Keratinocyte (primary cell): Measurements from ENCODE around the gene TMEFF2. TPM values are rescaled to one million over a fixed set of nuclear protein-coding genes. Genes with fewer than 3 reads are reported as not detected.

Experiments
- DNase-seq: peaks from one replicate; pipeline ENCODE4 v3.0.0-alpha.2; 2011; ENCODE audit warnings: low read depth, missing footprints, low spot score
- FAIRE-seq: peaks from 2 replicates; lab custom pipeline; 2011; peaks lifted over from hg19 to GRCh38; lab: Jason Lieb, UNC
- H2AFZ ChIP-seq: 2 replicates; pipeline ENCODE4 v1.6.0; 2012; ENCODE audit warnings: low read length, control low read depth, inconsistent platforms; ENCODE audit not compliant: control insufficient read depth
- H3K27ac ChIP-seq: 2 replicates; pipeline ENCODE4 v1.5.1; 2011; ENCODE audit warnings: low read length; ENCODE audit not compliant: control insufficient read depth, insufficient read depth
- H3K27me3 ChIP-seq: 3 replicates; pipeline ENCODE4 v1.6.0; 2011; ENCODE audit warnings: low read length; ENCODE audit not compliant: control insufficient read depth, insufficient read depth; ENCODE audit errors: extremely low read depth
- H3K36me3 ChIP-seq, 2 experiments: 2 replicates in 1 of 2; 3 replicates in 1 of 2; pipeline ENCODE4 v1.5.1; 2011; ENCODE audit warnings: low read length in 2 of 2, mild to moderate bottlenecking in 1 of 2; ENCODE audit not compliant: control insufficient read depth in 2 of 2, insufficient read depth in 2 of 2; ENCODE audit errors: extremely low read depth in 1 of 2
- H3K4me1 ChIP-seq: 3 replicates; pipeline ENCODE4 v1.5.1; 2011; ENCODE audit warnings: low read length; ENCODE audit not compliant: control insufficient read depth, insufficient read depth; ENCODE audit errors: extremely low read depth
- H3K4me2 ChIP-seq: 3 replicates; pipeline ENCODE4 v1.6.0; 2011; ENCODE audit warnings: low read depth, low read length; ENCODE audit not compliant: control insufficient read depth, insufficient read depth; ENCODE audit errors: extremely low read depth
- H3K4me3 ChIP-seq, 3 experiments: fragments of 200-600 bp in 1 of 3; sonication (generic) in 1 of 3; 2 replicates in 2 of 3; 3 replicates in 1 of 3; pipeline ENCODE4 v1.5.1; 2011 to 2016; ENCODE audit warnings: low read length in 3 of 3, mild to moderate bottlenecking in 3 of 3, control low read depth in 2 of 3, inconsistent platforms in 1 of 3, low read depth in 1 of 3, mixed read lengths in 1 of 3, mixed run types in 1 of 3, moderate library complexity in 1 of 3; ENCODE audit not compliant: control insufficient read depth in 2 of 3, insufficient read depth in 2 of 3; ENCODE audit errors: extremely low read depth in 1 of 3
- H3K79me2 ChIP-seq: 2 replicates; pipeline ENCODE4 v1.6.0; 2012; ENCODE audit warnings: low read length; ENCODE audit not compliant: control insufficient read depth, insufficient read depth
- H3K9ac ChIP-seq: 3 replicates; pipeline ENCODE4 v1.6.0; 2011; ENCODE audit warnings: low read length; ENCODE audit not compliant: control insufficient read depth, insufficient read depth; ENCODE audit errors: extremely low read depth
- H3K9me1 ChIP-seq: 3 replicates; pipeline ENCODE4 v1.6.0; 2011; ENCODE audit warnings: low read length; ENCODE audit not compliant: control insufficient read depth, insufficient read depth; ENCODE audit errors: extremely low read depth
- H3K9me3 ChIP-seq: 2 replicates; pipeline ENCODE4 v1.5.1; 2012; ENCODE audit warnings: low read depth, low read length; ENCODE audit not compliant: control insufficient read depth
- H4K20me1 ChIP-seq: 3 replicates; pipeline ENCODE4 v1.6.0; 2011; ENCODE audit warnings: low read length; ENCODE audit not compliant: control insufficient read depth, insufficient read depth; ENCODE audit errors: extremely low read depth
- CTCF ChIP-seq, 3 experiments: IDR thresholded peaks in 1 of 3; conservative IDR thresholded peaks in 1 of 3; optimal IDR thresholded peaks in 1 of 3; 2 replicates in 2 of 3; 3 replicates in 1 of 3; pipeline versions ENCODE3 to v1.5.1; 2011; ENCODE audit warnings: low read length in 3 of 3, mild to moderate bottlenecking in 3 of 3, moderate library complexity in 2 of 3, control low read depth in 1 of 3, inconsistent platforms in 1 of 3; ENCODE audit not compliant: insufficient read depth in 2 of 3; ENCODE audit errors: extremely low read depth in 1 of 3
- EZH2 ChIP-seq: IDR thresholded peaks from one replicate; pipeline ENCODE4 v1.6.1; 2012; ENCODE audit warnings: inconsistent platforms, mild to moderate bottlenecking, low read length, moderate library complexity
- dilution Hi-C: fragments of 300-500 bp; cut with MboI; formaldehyde crosslinking; loops from one replicate; pipeline ENCODE4 v1.7.0; 2020; ENCODE audit warnings: low sequenced_read_pairs; ENCODE audit not compliant: extremely low pct_ligation_motif_present
- polyA plus RNA-seq, 5 experiments: library from polyadenylated mRNA; depleted of rRNA in 3 of 5; stranded (reverse) in 3 of 5; stranded (forward) in 1 of 5; unstranded in 1 of 5; fragments of >200 nt; gene quantifications; 1 replicate in 1 of 5; 2 replicates in 3 of 5; 3 replicates in 1 of 5; pipeline versions ENCODE4 v1.2.1 to v1.2.3, GENCODE V29; 2011 to 2012; ENCODE audit warnings: missing spikeins in 2 of 5, low read depth in 1 of 5, low replicate concordance in 1 of 5

Gene TMEFF2
- polyA plus RNA-seq, 1 donor (not counting 4 experiments of a cell fraction or from before 2014, with no cell fraction given): not detected

GRCh38 chr2:192010073-192010472 is 184.7 kb downstream of the TMEFF2 start:
- no peak overlapping the region for H3K4me2 ChIP-seq
- no peaks in the 10 kb centered on the region for H3K27me3 ChIP-seq
- DNase-seq (no peak), FAIRE-seq (no peak)
- TF ChIP-seq CTCF (optimal IDR thresholded peaks at IDR 0.05 in 1 of 3, IDR thresholded peaks at IDR 0.05 in 1 of 3, conservative IDR thresholded peaks at IDR 0.05 in 1 of 3; ENCODE audit: extremely low read depth in 1 of 3, insufficient read depth in 2 of 3, low read length in 3 of 3) (no peak), EZH2 (no peak)
- H3K36me3 ChIP-seq: no peaks in the 10 kb centered on the region
- no peak overlapping the region for H3K4me3 ChIP-seq
- no peaks in the 10 kb centered on the region for H3K9me3 ChIP-seq
- H3K9me1 ChIP-seq: no peaks in the 10 kb centered on the region
- H4K20me1 ChIP-seq: no peaks in the 10 kb centered on the region
- no peaks in the 10 kb centered on the region for H3K4me1 ChIP-seq
- no peak overlapping the region for H3K9ac ChIP-seq
- H3K27ac ChIP-seq: no peak overlapping the region
- no peaks in the 10 kb centered on the region for H3K79me2 ChIP-seq
- H2AFZ ChIP-seq: no peak overlapping the region
- dilution Hi-C loops: no loop called here

GRCh38 chr2:192007581-192008228 is 187.0 kb downstream of the TMEFF2 start:
- Histone ChIP-seq H3K9me3 (no peaks in the 10 kb centered on the region), H3K4me1 (no peaks in the 10 kb centered on the region), H4K20me1 (no peaks in the 10 kb centered on the region), H3K27ac (no peak overlapping the region), H3K4me2 (no peak overlapping the region), H3K27me3 (no peaks in the 10 kb centered on the region), H3K36me3 (no peaks in the 10 kb centered on the region), H3K4me3 (no peak overlapping the region), H3K79me2 (no peaks in the 10 kb centered on the region), H3K9me1 (no peaks in the 10 kb centered on the region), H2AFZ (no peak overlapping the region), H3K9ac (no peak overlapping the region)
- DNase-seq: no peak
- dilution Hi-C loops: no loop called here
- TF ChIP-seq CTCF (optimal IDR thresholded peaks at IDR 0.05 in 1 of 3, IDR thresholded peaks at IDR 0.05 in 1 of 3, conservative IDR thresholded peaks at IDR 0.05 in 1 of 3; ENCODE audit: extremely low read depth in 1 of 3, insufficient read depth in 2 of 3, low read length in 3 of 3): no peak
- TF ChIP-seq EZH2: no peak
- FAIRE-seq: no peak
